GM12891 (cell line): ENCODE results near the gene PSTPIP1.

ENCODE experiments used
- POLR2A ChIP-seq: IDR thresholded peaks from 2 replicates; pipeline ENCODE4 v1.6.1; 2011; ENCODE audit warnings: low read depth, low read length, control low read depth
- POLR2AphosphoS5 ChIP-seq: IDR thresholded peaks from 2 replicates; pipeline ENCODE4 v1.6.1; 2011; ENCODE audit warnings: low read depth, low read length, control low read depth
- SPI1 ChIP-seq: IDR thresholded peaks from 2 replicates; pipeline ENCODE4 v1.6.1; 2011; ENCODE audit warnings: low read depth, low read length, control low read depth

DNA sequence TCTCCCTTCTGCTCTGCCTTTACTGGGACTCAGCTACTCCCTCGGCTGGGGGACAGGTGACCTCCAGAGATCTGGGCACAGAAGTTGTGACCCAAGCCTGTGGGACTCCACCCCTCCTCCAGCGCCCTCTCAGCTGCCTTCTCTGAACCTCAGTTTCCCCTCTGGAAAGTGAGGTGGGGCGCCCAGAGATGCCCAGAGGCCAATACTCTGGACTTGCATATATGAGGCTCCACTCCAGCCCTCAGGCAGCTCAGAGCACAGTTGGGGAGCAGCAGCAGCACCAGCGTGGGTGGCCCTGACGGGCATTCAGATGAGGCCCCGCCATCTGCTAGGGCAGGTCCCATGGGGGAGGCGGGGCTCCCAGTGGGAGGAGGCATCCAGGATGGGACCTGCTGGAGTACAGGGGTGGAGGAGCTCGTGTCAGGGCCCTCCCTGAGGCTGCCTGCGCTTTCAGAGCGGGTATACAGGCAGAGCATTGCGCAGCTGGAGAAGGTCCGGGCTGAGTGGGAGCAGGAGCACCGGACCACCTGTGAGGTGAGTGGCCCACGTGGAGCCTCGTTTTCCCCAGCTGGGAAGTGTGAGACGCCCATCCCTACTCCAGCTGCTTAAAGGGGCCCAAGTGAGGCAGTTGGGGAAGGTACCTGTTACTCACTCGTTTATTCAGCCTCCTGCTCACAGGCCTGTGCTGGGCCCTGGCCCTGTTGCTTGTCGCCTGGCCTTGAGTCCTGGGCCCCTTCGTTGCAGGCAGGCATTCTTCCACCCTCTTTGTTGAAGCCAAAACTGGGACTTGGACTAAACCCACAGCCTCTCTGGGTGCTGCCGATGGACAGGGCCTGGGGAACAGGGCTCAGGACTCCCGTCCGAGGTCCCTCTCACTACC, 35.4 kb downstream of the PSTPIP1 start:
- TF ChIP-seq POLR2AphosphoS5 (no peak), POLR2A (no peak), SPI1 (no peak)
